GM23248 (cell line): ENCODE data around the gene IL1F10. TPM values are rescaled to one million over a fixed set of nuclear protein-coding genes. Genes with fewer than 3 reads are reported as not detected.

Experiments
- DNase-seq: peaks from one replicate; pipeline ENCODE4 v3.0.0-alpha.2; 2015
- H2AFZ ChIP-seq: fragments of 200-600 bp; sonication (generic); 2 replicates; pipeline ENCODE4 v1.6.1; 2016; ENCODE audit warnings: antibody characterized with exemption
- H3F3A ChIP-seq: fragments of 200-600 bp; sonication (generic); 2 replicates; pipeline ENCODE4 v1.6.1; 2016; ENCODE audit warnings: mild to moderate bottlenecking, antibody characterized with exemption, mixed run types; ENCODE audit not compliant: insufficient read depth
- H3K27ac ChIP-seq: fragments of 200-600 bp; sonication (generic); 2 replicates; pipeline ENCODE4 v1.5.1; 2016; ENCODE audit warnings: mild to moderate bottlenecking
- H3K27me3 ChIP-seq: fragments of 200-600 bp; sonication (generic); replicated peaks from 2 replicates; pipeline ENCODE4 v1.6.1; 2016; ENCODE audit warnings: mild to moderate bottlenecking; ENCODE audit not compliant: insufficient read depth
- H3K36me3 ChIP-seq: fragments of 200-600 bp; sonication (generic); 2 replicates; pipeline ENCODE4 v1.6.1; 2016; ENCODE audit warnings: low read depth, mild to moderate bottlenecking
- H3K4me1 ChIP-seq: fragments of 200-600 bp; sonication (generic); 2 replicates; pipeline ENCODE4 v1.6.1; 2016; ENCODE audit warnings: mild to moderate bottlenecking; ENCODE audit not compliant: insufficient read depth
- H3K4me2 ChIP-seq: fragments of 200-600 bp; sonication (generic); one replicate; pipeline ENCODE4 v1.6.1; 2016; ENCODE audit warnings: mild to moderate bottlenecking; ENCODE audit not compliant: unreplicated experiment
- H3K4me3 ChIP-seq: fragments of 200-600 bp; sonication (generic); 2 replicates; pipeline ENCODE4 v1.5.1; 2016; ENCODE audit warnings: mild to moderate bottlenecking
- H3K79me2 ChIP-seq: fragments of 200-600 bp; sonication (generic); 2 replicates; pipeline ENCODE4 v1.6.1; 2016; ENCODE audit warnings: mild to moderate bottlenecking; ENCODE audit not compliant: insufficient read depth
- H3K9ac ChIP-seq: fragments of 200-600 bp; sonication (generic); 2 replicates; pipeline ENCODE4 v1.6.1; 2016; ENCODE audit warnings: mild to moderate bottlenecking
- H3K9me2 ChIP-seq: fragments of 200-600 bp; sonication (generic); 2 replicates; pipeline ENCODE4 v1.6.1; 2016; ENCODE audit warnings: mixed run types, mild to moderate bottlenecking, moderate library complexity; ENCODE audit not compliant: insufficient read depth
- H3K9me3 ChIP-seq: fragments of 200-600 bp; sonication (generic); one replicate; pipeline ENCODE4 v1.6.1; 2017; ENCODE audit warnings: low read depth
- H4K20me1 ChIP-seq: fragments of 200-600 bp; sonication (generic); 2 replicates; pipeline ENCODE4 v1.6.0; 2016; ENCODE audit not compliant: insufficient read depth
- EZH2 ChIP-seq: fragments of 200-600 bp; sonication (generic); IDR thresholded peaks from 2 replicates; pipeline ENCODE4 v1.6.1; 2018; ENCODE audit warnings: antibody characterized with exemption, mild to moderate bottlenecking; ENCODE audit not compliant: insufficient read depth, poor library complexity, severe bottlenecking
- EZH2phosphoT487 ChIP-seq: fragments of 200-600 bp; sonication (generic); IDR thresholded peaks from 2 replicates; pipeline ENCODE4 v1.6.1; 2018; ENCODE audit warnings: antibody characterized with exemption, moderate library complexity, mild to moderate bottlenecking, low read depth; ENCODE audit not compliant: insufficient read depth
- WGBS, 2 experiments: methylation state at CpG; one replicate each; pipeline ENCODE4 v1.1.6; 2015 to 2017; ENCODE audit warnings: low lambda C conversion rate in 2 of 2, low coverage in 1 of 2; ENCODE audit errors: missing lambda C conversion rate in 2 of 2; 5-methylcytosine and 5-hydroxymethylcytosine counted together
- in situ Hi-C: fragments of 300-500 bp; cut with MboI; formaldehyde crosslinking; loops from 2 replicates; pipeline ENCODE4 v1.15.0; 2020
- polyA plus RNA-seq: library from polyadenylated mRNA; unstranded; fragments of >200 nt; fragmentation: Nextera tagmentation; extraction: Ambion mirVana; gene quantifications from 2 replicates; pipeline ENCODE4 v1.2.1, GENCODE V29; 2016
- total RNA-seq: library from RNA; depleted of rRNA; stranded (reverse); fragments of >200 nt; shearing (Covaris generic); gene quantifications from 2 replicates; pipeline ENCODE4 v1.2.3, GENCODE V29; 2014

Gene IL1F10
- total and polyA plus RNA-seq, 2 experiments from 2014 or later = not detected

- no peaks in the 10 kb centered on the region for H3K9me3 ChIP-seq
- WGBS, 2 experiments = 70 to 73% methylated on average over 3 of the region's 3 CpGs
- DNase-seq = no peak
- H4K20me1 ChIP-seq = no peaks in the 10 kb centered on the region
- TF ChIP-seq EZH2phosphoT487 (no peak), EZH2 (no peak)
- H2AFZ ChIP-seq = no peak overlapping the region
- H3K9me2 ChIP-seq = no peaks in the 10 kb centered on the region
- no peaks in the 10 kb centered on the region for H3F3A ChIP-seq
- H3K27ac ChIP-seq = no peak overlapping the region
- H3K27me3 ChIP-seq = no peaks in the 10 kb centered on the region
- no peak overlapping the region for H3K9ac ChIP-seq
- no peaks in the 10 kb centered on the region for H3K4me1 ChIP-seq
- no peaks in the 10 kb centered on the region for H3K79me2 ChIP-seq
- in situ Hi-C loops = no loop called here
- H3K4me3 ChIP-seq = no peak overlapping the region
- H3K36me3 ChIP-seq = no peaks in the 10 kb centered on the region
- H3K4me2 ChIP-seq = no peak overlapping the region
Observed at GRCh38 chr2:113111121-113111520, 43.4 kb downstream of the IL1F10 start.

DNA sequence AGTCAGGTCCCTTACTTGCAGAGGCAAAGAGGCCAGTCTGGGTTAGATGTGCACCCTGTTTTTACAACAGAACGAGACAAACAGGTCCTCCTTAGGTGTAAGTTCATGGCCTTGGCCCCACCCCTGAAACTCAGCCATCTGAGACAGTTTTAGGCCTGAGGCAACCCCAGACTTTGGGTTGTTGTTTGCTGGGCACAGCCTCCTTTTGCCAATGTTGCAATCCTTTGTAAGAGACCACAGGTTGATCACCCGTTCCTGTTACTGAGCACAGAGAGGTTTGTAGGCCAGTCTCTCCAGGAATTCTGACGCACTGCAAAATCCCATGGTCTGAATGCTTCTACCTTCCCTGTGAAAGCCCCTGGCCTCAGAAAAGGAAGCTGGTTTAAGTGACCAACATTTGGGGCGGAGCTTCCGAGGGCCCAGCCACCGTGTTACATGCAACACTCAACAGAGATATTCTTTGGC lies 44.1 kb downstream of the IL1F10 start:
- H3K4me1 ChIP-seq = no peaks in the 10 kb centered on the region

DNA sequence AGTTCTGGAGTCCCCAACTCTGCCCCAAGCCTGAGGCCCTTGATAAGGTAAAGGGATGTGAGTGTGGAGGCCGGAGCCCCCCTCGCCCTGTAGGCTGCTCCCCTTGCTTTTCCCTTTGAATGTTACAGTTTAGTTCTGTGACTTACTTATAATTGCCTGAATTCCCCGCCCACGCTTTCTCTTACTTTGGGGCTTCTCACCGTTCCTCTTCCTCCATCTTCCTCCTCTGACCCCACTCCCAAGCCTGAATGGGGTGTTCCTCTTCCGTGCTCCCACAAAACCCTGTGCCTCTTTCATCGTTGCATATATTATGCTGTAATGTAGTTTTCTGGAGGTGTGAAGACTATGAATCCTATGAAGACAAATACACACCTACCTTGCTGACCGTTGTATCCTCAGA lies 44.7 kb downstream of the IL1F10 start:
- Histone ChIP-seq H3K9ac (no peak overlapping the region), H3K27me3 (no peaks in the 10 kb centered on the region), H3K4me2 (no peak overlapping the region), H3K9me2 (no peaks in the 10 kb centered on the region), H4K20me1 (no peaks in the 10 kb centered on the region), H3K4me3 (no peak overlapping the region), H3F3A (0 out of 2 replicates have a peak, but pooled peaks cover 6% of the 10 kb centered on the region), H3K79me2 (no peaks in the 10 kb centered on the region), H2AFZ (no peak overlapping the region), H3K4me1 (peaks cover 5% of the 10 kb centered on the region; the same call in 1 of the 2 replicates), H3K9me3 (no peaks in the 10 kb centered on the region), H3K27ac (no peak overlapping the region), H3K36me3 (no peaks in the 10 kb centered on the region)
- no peak for TF ChIP-seq EZH2
- no peak for TF ChIP-seq EZH2phosphoT487
- 62 to 65% methylated on average over 8 of the region's 8 CpGs for WGBS, 2 experiments
- in situ Hi-C loops = no loop called here
- no peak for DNase-seq

More for the DNA sequence above, 44.1 kb downstream of the IL1F10 start:
- 71 to 72% methylated on average over 6 of the region's 6 CpGs for WGBS, 2 experiments
- Histone ChIP-seq H3K4me3 (no peak overlapping the region), H3K9me2 (no peaks in the 10 kb centered on the region), H4K20me1 (no peaks in the 10 kb centered on the region), H3K36me3 (no peaks in the 10 kb centered on the region), H2AFZ (no peak overlapping the region), H3K9me3 (no peaks in the 10 kb centered on the region), H3K79me2 (no peaks in the 10 kb centered on the region), H3K27me3 (no peaks in the 10 kb centered on the region), H3K27ac (no peak overlapping the region), H3K9ac (no peak overlapping the region), H3K4me2 (no peak overlapping the region), H3F3A (0 out of 2 replicates have a peak, but pooled peaks cover 1% of the 10 kb centered on the region)
- in situ Hi-C loops = no loop called here
- TF ChIP-seq EZH2 (no peak), EZH2phosphoT487 (no peak)
- no peak for DNase-seq

GRCh38 chr2:113112871-113113270 lies 45.1 kb downstream of the IL1F10 start:
- no peak overlapping the region for H3K4me2 ChIP-seq
- TF ChIP-seq EZH2 = no peak
- TF ChIP-seq EZH2phosphoT487 = no peak
- 0 out of 2 replicates have a peak, but pooled peaks cover 8% of the 10 kb centered on the region for H3F3A ChIP-seq
- H3K79me2 ChIP-seq = no peaks in the 10 kb centered on the region
- no peaks in the 10 kb centered on the region for H3K27me3 ChIP-seq
- no peaks in the 10 kb centered on the region for H4K20me1 ChIP-seq
- no peak overlapping the region for H3K27ac ChIP-seq
- 79 to 85% methylated on average over 6 of the region's 6 CpGs for WGBS, 2 experiments
- no peak overlapping the region for H3K4me3 ChIP-seq
- H3K36me3 ChIP-seq = no peaks in the 10 kb centered on the region
- peaks cover 7% of the 10 kb centered on the region for H3K4me1 ChIP-seq
- no peaks in the 10 kb centered on the region for H3K9me3 ChIP-seq
- H3K9me2 ChIP-seq = no peaks in the 10 kb centered on the region
- no peak overlapping the region for H3K9ac ChIP-seq
- H2AFZ ChIP-seq = no peak overlapping the region
- DNase-seq = no peak
- in situ Hi-C loops = no loop called here

GRCh38 chr2:113113807-113114206 lies 46.0 kb downstream of the IL1F10 start:
- no peaks in the 10 kb centered on the region for H3K79me2 ChIP-seq
- in situ Hi-C loops = no loop called here
- 46 to 58% methylated on average over 3 of the region's 3 CpGs for WGBS, 2 experiments
- 0 out of 2 replicates have a peak, but pooled peaks cover 11% of the 10 kb centered on the region for H3F3A ChIP-seq
- H3K9me2 ChIP-seq = no peaks in the 10 kb centered on the region
- DNase-seq = no peak
- peaks cover 9% of the 10 kb centered on the region for H3K4me1 ChIP-seq
- no peaks in the 10 kb centered on the region for H3K36me3 ChIP-seq
- no peak overlapping the region for H3K4me3 ChIP-seq
- H3K9me3 ChIP-seq = no peaks in the 10 kb centered on the region
- H3K27me3 ChIP-seq = no peaks in the 10 kb centered on the region
- H3K27ac ChIP-seq = no peak overlapping the region
- TF ChIP-seq EZH2phosphoT487 = no peak
- TF ChIP-seq EZH2 = no peak
- H2AFZ ChIP-seq = no peak overlapping the region
- no peaks in the 10 kb centered on the region for H4K20me1 ChIP-seq
- no peak overlapping the region for H3K4me2 ChIP-seq
- no peak overlapping the region for H3K9ac ChIP-seq
